ENCODE results near the gene SDCCAG8.

Gene SDCCAG8

DNA sequence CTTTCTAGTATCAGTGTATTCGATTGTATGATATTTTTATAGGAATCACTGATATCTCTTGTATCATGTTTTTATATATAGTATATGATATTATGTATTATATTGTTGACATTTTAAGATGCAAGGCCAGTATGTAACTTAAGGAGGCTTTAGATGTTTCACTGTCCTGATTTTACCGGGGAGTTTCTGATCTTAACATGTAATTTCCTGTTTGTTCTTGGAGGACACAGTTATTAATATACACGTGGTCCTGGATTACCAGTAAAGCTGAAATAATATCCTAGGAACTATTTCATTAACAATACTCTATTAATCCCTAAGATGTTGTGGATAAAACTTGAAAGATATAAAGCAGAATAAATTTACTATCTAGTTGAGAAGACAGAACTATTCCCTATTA lies 19.5 kb downstream of the SDCCAG8 start:
- Mint-ChIP-seq H3K9me3 (no peaks in the 10 kb centered on the region), H3K27ac (no peak overlapping the region), H3K4me3 (no peak overlapping the region), H3K36me3 (ENCODE audit: low read depth) (peaks cover 58% of the 10 kb centered on the region), H3K4me1 (ENCODE audit: low read depth) (peaks cover 6% of the 10 kb centered on the region), H3K27me3 (no peaks in the 10 kb centered on the region)
- intact Hi-C loops (cut with micrococcal nuclease), result no loop called here

DNA sequence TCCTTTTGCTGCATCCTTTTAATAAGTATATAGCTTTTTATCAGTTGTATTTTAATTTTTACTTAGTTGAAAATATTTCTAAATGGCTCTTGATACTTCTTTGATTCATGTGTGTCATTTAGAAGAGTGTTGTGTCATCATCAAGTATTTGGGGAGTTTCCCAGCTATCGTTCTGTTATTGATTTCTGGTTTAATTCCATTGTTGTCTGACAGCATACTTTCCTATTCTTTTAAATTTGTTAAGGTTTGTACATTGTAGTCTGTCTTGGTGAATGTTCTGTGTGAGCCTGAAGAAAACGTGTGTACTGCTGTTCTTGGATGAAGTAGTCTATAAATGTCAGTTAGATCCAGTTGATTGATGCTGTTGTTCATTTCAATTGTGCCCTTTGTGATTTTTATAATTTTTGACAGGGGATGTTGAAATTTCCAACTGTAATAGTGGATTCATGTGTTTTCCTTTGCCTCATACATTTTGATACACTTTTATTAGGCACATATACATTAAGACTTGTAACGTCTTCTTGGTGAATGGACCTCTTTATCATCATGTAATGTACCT lies 24.8 kb downstream of the SDCCAG8 start:
- H3K4me1 Mint-ChIP-seq (ENCODE audit: low read depth), result peaks cover 26% of the 10 kb centered on the region
- intact Hi-C loops (cut with micrococcal nuclease), result no loop called here
- H3K4me3 Mint-ChIP-seq, result no peak overlapping the region
- no peaks in the 10 kb centered on the region for H3K9me3 Mint-ChIP-seq
- H3K27me3 Mint-ChIP-seq, result no peaks in the 10 kb centered on the region
- no peak overlapping the region for H3K27ac Mint-ChIP-seq
- H3K36me3 Mint-ChIP-seq (ENCODE audit: low read depth), result peaks cover 60% of the 10 kb centered on the region

DNA sequence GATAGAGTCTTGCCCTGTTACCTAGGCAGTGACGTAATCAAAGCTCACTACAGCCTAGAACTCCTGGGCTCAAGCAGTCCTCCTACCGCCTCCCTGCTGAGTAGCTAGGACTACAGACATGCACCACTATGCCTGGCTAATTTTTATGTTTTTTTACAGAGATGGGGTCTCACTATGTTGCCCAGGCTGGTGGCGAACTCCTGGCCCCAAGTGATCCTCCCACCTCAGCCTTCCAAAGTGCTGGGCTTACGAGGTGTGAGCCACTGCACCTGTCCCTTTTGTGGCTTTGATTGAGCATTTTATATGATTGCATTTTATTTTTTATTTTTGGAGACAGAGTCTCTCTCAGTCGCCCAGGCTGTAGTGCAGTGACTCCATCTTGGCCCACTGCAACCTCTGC lies 25.8 kb downstream of the SDCCAG8 start:
- H3K4me1 Mint-ChIP-seq (ENCODE audit: low read depth), result peaks cover 33% of the 10 kb centered on the region
- no peaks in the 10 kb centered on the region for H3K9me3 Mint-ChIP-seq
- peak overlapping the region; percentile 35 for H3K27ac Mint-ChIP-seq
- H3K36me3 Mint-ChIP-seq (ENCODE audit: low read depth), result peaks cover 50% of the 10 kb centered on the region
- H3K27me3 Mint-ChIP-seq, result no peaks in the 10 kb centered on the region
- H3K4me3 Mint-ChIP-seq, result no peak overlapping the region
- intact Hi-C loops (cut with micrococcal nuclease), result no loop called here

DNA sequence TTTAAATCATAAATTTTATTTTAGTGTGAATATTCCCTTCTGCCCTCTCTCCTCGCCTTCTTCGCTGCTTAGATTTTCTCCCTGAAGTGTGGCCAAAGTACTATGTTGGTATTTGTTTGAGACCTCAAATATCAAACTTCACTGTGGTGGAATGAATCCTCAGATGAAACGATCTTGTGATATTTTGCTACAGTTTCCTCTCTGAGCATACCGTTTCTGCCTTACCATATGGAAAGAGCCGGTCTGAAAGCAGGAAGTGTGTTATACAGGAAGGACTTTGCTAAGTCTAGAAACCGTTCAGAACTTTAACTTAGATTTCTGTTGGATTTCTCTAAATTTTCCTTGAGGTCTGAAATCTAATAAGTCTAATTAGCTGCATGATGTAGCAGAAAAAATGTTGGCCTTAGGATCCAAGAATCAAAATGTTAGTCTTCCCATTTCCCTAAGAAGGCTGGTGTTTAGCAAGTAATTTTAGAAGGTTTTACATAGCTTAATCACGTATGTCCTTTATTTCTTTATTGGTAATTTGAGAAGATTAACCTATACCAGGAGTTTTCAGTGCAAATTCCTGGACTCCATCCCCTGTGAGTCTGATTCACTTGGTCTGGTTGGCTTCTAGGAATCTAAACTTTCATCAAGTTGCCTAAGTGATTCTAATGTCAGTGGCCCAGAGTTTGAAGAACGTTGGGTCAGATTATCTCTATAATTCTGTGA lies 30.7 kb downstream of the SDCCAG8 start:
- Mint-ChIP-seq H3K36me3 (ENCODE audit: low read depth) (peaks cover 54% of the 10 kb centered on the region), H3K4me3 (no peak overlapping the region), H3K27ac (peak overlapping the region; percentile 99), H3K4me1 (ENCODE audit: low read depth) (peaks cover 58% of the 10 kb centered on the region), H3K9me3 (no peaks in the 10 kb centered on the region), H3K27me3 (no peaks in the 10 kb centered on the region)
- intact Hi-C loops (cut with micrococcal nuclease), result loop anchor here (1.0 to 5.0 kb wide), 2 partner anchors 31 to 36 kb away; partner anchors contain the start of gene CEP170

DNA sequence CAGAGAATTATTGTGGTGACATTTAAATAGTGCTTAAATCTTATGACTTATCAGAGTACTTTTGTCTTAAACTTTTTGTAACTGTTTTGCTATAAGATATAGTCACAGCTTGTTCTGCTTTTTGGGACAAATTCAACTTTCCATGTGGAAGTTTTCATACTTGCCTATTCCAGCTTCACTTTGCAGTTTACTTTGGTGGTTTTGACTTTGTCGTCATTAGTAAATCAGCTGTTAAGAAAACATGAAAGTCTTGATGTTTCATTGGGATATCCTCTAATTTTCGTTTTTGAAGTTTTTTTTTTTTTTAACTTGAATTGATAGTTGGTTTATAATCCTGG lies 31.3 kb downstream of the SDCCAG8 start:
- Mint-ChIP-seq H3K36me3 (ENCODE audit: low read depth) (peaks cover 54% of the 10 kb centered on the region), H3K4me1 (ENCODE audit: low read depth) (peaks cover 60% of the 10 kb centered on the region), H3K4me3 (peak overlapping the region; percentile 13), H3K27me3 (no peaks in the 10 kb centered on the region), H3K9me3 (no peaks in the 10 kb centered on the region), H3K27ac (peak overlapping the region; percentile 99)
- intact Hi-C loops (cut with micrococcal nuclease), result loop anchor here (1.0 to 5.0 kb wide), 2 partner anchors 32 to 35 kb away; partner anchors contain the start of gene CEP170

DNA sequence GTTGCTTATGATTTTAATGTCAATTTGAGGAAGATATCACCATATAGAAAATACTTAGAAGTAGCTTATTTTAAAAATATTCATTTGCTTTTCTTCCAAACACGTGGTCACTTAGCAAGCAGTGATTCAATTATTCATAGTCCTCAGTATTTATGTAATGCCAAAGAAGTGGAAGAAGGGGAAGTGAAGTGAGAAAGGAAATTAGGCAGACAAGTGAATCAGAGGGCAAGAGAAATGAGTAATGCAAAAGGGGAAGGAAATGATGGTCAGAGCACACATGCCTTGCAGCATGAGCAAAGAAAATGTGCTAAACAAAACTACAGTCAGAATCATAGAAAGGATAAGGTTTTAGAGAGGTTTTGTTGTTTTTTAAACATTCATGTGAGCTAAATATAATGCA lies 31.8 kb downstream of the SDCCAG8 start:
- Mint-ChIP-seq H3K27me3 (no peaks in the 10 kb centered on the region), H3K4me1 (ENCODE audit: low read depth) (peaks cover 55% of the 10 kb centered on the region), H3K36me3 (ENCODE audit: low read depth) (peaks cover 50% of the 10 kb centered on the region), H3K4me3 (peak overlapping the region; percentile 24), H3K27ac (peak overlapping the region; percentile 99), H3K9me3 (no peaks in the 10 kb centered on the region)
- intact Hi-C loops (cut with micrococcal nuclease), result loop anchor here (1.0 to 5.0 kb wide), 2 partner anchors 32 to 35 kb away; partner anchors contain the start of gene CEP170

DNA sequence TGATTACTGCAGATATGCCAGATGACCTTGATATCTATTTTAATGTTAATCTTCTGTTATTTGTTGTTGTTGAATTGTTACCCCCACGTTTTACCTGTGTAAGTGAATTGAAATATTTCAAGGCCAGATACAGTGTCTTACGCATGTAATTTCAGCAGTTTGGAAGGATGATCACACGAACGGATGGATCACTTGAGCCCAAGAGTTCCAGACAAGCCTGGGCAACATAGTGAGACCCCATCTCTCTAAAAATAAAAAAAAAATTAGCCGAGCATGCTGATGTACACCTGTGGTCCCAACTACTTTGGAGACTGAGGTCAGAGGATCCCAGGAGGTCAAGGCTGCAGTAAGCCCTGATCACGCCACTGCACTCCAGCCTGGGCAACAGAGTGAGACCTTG lies 32.2 kb downstream of the SDCCAG8 start:
- Mint-ChIP-seq H3K36me3 (ENCODE audit: low read depth) (peaks cover 50% of the 10 kb centered on the region), H3K9me3 (peaks cover 2% of the 10 kb centered on the region), H3K27ac (peak overlapping the region; percentile 99), H3K4me1 (ENCODE audit: low read depth) (peaks cover 52% of the 10 kb centered on the region), H3K27me3 (no peaks in the 10 kb centered on the region), H3K4me3 (peak overlapping the region; percentile 24)
- intact Hi-C loops (cut with micrococcal nuclease), result loop anchor here (5.0 kb wide), 1 partner anchor 34 kb away; no protein-coding TSS in a partner anchor

DNA sequence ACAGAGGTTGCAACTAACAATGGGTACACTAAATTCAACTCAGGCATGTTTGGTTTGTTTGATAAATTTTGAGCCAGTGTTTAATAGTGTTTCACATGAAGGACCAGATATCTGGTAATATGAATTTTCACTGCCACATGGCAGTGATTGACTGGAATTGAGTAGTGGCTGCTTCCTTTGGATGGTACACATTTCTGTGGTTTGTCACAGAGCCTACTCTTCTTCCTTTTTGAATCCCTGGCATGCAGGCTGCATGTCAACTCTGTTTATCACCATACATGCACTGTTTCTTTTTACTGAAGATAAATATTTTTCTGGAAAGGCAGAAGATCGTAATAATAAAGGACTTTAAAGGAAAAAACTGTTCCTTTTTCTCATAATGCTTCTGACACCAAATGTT lies 35.5 kb downstream of the SDCCAG8 start:
- peaks cover 41% of the 10 kb centered on the region for H3K4me1 Mint-ChIP-seq (ENCODE audit: low read depth)
- intact Hi-C loops (cut with micrococcal nuclease), result no loop called here
- peaks cover 72% of the 10 kb centered on the region for H3K36me3 Mint-ChIP-seq (ENCODE audit: low read depth)
- H3K9me3 Mint-ChIP-seq, result peaks cover 23% of the 10 kb centered on the region
- H3K27me3 Mint-ChIP-seq, result no peaks in the 10 kb centered on the region
- no peak overlapping the region for H3K27ac Mint-ChIP-seq
- no peak overlapping the region for H3K4me3 Mint-ChIP-seq

DNA sequence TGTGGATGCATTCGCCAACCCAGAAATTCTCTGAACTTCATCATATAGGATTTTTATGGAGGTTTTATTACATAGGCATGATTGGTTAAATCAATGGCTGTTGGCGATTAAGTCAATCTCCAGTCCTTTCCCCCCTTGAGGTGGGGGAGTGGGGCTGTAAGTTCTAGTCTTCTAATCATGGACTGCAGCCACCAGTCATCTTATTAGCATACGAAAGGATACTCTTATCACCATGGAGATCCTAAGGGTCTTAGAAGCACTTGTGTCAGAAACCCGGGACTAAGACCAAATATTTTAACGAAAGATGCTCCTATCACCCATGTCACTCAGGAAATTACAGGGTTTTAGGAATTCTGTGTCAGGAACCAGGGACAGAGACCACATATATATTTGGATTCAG lies 36.3 kb downstream of the SDCCAG8 start:
- no peak overlapping the region for H3K4me3 Mint-ChIP-seq
- intact Hi-C loops (cut with micrococcal nuclease), result no loop called here

DNA sequence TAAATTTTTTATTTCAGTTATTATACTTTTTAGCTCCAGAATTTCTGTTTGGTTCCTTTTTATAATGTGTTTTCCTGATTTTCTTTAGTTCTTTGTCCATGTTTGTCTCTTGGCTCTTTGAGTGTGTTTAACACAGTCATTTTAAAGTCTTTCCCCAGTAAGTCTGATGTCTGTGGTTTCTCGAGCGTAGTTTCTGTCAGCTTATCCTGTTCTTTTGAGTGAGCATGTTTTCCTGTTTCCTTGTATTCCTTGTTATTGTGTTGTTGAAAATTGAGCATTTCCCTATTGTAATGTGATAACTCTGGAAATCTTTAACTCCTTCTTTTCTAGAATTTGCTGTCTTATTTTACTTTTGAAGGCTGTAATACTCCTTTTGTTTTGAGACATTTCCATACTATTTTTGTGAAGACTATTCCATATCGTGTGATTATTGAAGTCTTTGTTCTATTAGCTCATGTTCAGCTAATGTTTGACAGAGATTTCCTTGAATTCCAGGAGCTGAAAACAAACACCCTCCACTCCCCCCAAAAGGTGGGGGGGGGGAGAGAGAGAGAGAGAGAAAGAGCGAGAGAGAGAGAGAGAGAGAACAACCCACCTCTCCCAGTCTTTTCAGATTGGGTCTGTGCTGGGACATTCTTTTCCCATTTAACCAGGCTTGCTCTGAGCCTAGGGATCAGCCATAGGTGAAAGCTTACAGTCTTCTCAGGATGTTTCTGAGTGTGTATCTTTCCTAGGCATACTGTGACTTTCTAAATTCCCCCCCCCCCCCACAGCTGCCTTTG lies 38.3 kb downstream of the SDCCAG8 start:
- H3K36me3 Mint-ChIP-seq (ENCODE audit: low read depth), result peaks cover 89% of the 10 kb centered on the region
- peaks cover 31% of the 10 kb centered on the region for H3K4me1 Mint-ChIP-seq (ENCODE audit: low read depth)
- no peak overlapping the region for H3K4me3 Mint-ChIP-seq
- H3K9me3 Mint-ChIP-seq, result peaks cover 27% of the 10 kb centered on the region
- H3K27ac Mint-ChIP-seq, result peak overlapping the region; percentile 24
- intact Hi-C loops (cut with micrococcal nuclease), result no loop called here
- H3K27me3 Mint-ChIP-seq, result no peaks in the 10 kb centered on the region

More for the DNA sequence above, 36.3 kb downstream of the SDCCAG8 start:
- no peak overlapping the region for H3K27ac Mint-ChIP-seq
- H3K4me1 Mint-ChIP-seq (ENCODE audit: low read depth), result peaks cover 37% of the 10 kb centered on the region
- peaks cover 27% of the 10 kb centered on the region for H3K9me3 Mint-ChIP-seq
- no peaks in the 10 kb centered on the region for H3K27me3 Mint-ChIP-seq
- H3K36me3 Mint-ChIP-seq (ENCODE audit: low read depth), result peaks cover 80% of the 10 kb centered on the region

DNA sequence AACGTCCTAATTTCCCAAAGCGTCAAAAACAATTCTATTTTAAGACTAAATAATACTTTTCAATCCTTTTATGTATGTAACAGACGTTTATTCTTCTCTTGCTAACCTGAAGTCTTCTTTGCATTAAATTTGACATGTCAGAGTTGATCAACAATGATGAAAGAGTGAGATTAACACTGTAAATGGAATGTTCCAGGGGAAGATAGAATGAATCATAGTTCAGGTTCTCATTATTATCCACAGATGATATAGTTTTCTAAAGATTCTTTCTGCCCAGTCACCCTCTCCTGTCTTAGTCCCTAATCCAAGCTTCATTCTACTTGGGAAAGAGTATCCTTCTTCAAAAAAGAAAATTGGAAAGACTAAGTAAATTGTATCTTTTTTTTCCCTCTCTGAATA lies 38.9 kb downstream of the SDCCAG8 start:
- Mint-ChIP-seq H3K36me3 (ENCODE audit: low read depth) (peaks cover 89% of the 10 kb centered on the region), H3K4me3 (no peak overlapping the region), H3K9me3 (peaks cover 27% of the 10 kb centered on the region), H3K27ac (peak overlapping the region; percentile 24), H3K27me3 (no peaks in the 10 kb centered on the region), H3K4me1 (ENCODE audit: low read depth) (peaks cover 25% of the 10 kb centered on the region)
- intact Hi-C loops (cut with micrococcal nuclease), result no loop called here

DNA sequence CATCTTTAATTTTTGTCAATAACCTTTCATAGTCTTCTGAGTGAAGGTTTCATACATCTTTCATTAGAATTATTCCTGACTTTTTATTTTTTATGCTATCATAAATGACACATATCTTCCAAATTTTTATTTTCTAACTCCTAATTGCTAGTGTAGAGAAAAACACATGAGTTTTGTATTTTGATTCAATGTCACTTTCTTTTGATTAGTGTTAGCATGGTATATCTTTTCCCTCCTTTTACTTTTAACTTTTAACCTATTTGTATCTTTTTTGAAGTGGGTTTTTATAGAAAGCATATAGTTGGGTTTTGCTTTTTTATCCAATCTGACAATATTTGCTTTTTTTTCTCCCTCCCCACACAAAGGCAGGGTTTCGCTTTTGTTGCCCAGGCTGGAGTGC lies 43.2 kb downstream of the SDCCAG8 start:
- H3K9me3 Mint-ChIP-seq, result peaks cover 24% of the 10 kb centered on the region
- intact Hi-C loops (cut with micrococcal nuclease), result no loop called here
- H3K27me3 Mint-ChIP-seq, result no peaks in the 10 kb centered on the region
- H3K27ac Mint-ChIP-seq, result no peak overlapping the region
- H3K4me1 Mint-ChIP-seq (ENCODE audit: low read depth), result peaks cover 18% of the 10 kb centered on the region
- no peak overlapping the region for H3K4me3 Mint-ChIP-seq
- peaks cover 79% of the 10 kb centered on the region for H3K36me3 Mint-ChIP-seq (ENCODE audit: low read depth)

DNA sequence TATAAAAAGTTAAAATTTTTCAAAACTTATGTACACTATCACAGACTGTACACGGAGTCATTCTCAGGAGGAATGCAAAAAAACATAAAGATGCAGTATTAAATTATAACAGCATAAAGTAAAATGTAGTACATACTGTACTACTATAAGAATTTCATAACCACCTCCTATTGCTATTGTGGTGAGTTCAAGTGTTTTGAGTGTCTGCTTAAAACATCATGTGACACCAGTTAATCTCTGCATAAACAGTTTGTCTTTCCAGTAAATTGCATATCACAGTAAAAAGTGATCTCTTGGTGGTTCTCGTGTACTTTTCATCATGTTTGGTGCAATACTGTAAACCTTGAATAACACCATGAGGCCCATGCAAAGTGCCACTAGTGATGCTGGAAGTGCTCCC lies 45.2 kb downstream of the SDCCAG8 start:
- peaks cover 16% of the 10 kb centered on the region for H3K9me3 Mint-ChIP-seq
- H3K27ac Mint-ChIP-seq, result no peak overlapping the region
- H3K4me3 Mint-ChIP-seq, result no peak overlapping the region
- H3K27me3 Mint-ChIP-seq, result no peaks in the 10 kb centered on the region
- peaks cover 8% of the 10 kb centered on the region for H3K4me1 Mint-ChIP-seq (ENCODE audit: low read depth)
- peaks cover 60% of the 10 kb centered on the region for H3K36me3 Mint-ChIP-seq (ENCODE audit: low read depth)
- intact Hi-C loops (cut with micrococcal nuclease), result no loop called here

DNA sequence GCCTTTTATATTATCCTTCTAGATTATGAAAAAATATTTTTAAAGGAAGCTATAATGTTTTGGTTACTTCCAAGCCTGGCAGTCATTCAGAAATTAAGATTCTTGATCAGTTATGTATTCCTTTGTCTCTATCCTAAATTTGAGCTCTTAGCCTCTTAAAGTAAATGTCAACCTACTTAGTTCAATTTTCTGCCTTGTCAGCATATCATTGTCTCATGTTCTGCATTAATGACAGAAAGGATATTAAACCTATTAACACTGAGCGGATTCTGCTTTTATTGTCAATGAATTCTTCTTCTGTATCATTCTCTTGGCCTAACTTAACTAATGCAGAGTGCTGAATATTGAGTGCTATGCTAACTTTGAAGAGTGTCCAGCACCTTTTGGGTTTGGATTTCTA lies 56.0 kb downstream of the SDCCAG8 start:
- H3K9me3 Mint-ChIP-seq, result no peaks in the 10 kb centered on the region
- H3K27ac Mint-ChIP-seq, result peak overlapping the region; percentile 86
- H3K4me3 Mint-ChIP-seq, result no peak overlapping the region
- intact Hi-C loops (cut with micrococcal nuclease), result loop anchor here (10.0 kb wide), 1 partner anchor 57 kb away; the partner anchor contains the start of genes CEP170 and SDCCAG8
- peaks cover 59% of the 10 kb centered on the region for H3K36me3 Mint-ChIP-seq (ENCODE audit: low read depth)
- peaks cover 46% of the 10 kb centered on the region for H3K4me1 Mint-ChIP-seq (ENCODE audit: low read depth)
- no peaks in the 10 kb centered on the region for H3K27me3 Mint-ChIP-seq
